Measurements from ENCODE around the gene STX1B. TPM values are rescaled to one million over a fixed set of nuclear protein-coding genes. Genes with fewer than 3 reads are reported as not detected.

STX1B gene
- total and polyA plus RNA-seq, 9 donors, result 0.66 to 2.9 (median 1.6) TPM

DNA sequence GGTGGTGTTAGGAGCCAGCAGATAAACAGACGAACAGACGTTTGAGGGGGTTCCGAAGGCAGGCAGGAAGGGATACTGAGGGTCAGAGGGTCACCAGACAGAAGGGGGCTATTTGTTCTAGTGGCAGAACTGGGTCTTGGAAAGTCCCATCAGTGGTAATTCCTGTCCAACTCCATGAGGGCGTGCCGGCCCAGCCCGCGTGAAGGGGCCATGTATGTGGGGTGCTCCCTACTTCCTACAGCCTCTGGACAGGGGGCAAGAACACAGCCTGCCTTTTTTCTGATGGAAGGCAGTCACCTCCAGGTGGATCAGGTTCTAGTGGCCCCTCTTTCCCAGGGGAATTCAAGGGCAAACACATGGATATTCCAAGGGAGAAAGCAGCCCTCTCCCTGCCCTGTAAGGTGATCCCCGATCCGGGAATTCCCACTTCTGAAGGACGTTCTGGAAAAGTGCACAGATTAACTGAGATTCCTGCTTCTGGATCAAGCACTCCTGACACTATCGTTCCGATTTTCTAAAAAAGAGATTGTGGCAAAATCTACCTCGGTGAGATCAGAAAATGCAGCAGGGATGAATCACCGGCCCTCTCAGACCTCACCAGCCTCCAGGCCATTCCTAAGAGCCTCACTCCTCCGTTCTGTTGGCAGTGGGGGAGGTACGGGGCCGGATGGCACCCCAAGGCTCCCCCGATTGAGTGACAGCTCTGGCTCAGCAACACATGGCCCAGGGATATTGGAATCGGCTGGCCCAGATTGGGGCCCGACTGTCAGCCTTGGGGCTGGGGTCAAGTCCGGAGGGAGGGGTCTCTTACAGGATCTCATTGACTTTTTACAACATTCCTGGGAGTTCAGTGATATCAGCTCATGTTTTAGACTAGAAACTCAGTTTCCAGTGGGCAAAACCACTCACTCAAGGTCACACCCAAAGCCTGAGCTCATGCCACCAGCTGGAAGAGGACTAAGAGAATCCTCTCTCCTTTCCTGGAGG is 12.4 kb downstream of the STX1B start:
- H3K27me3 ChIP-seq (ENCODE audit: control insufficient read depth, insufficient read depth, low read length), result peaks cover 7% of the 10 kb centered on the region
- peak overlapping the region; percentile 37 for H3K4me3 ChIP-seq (ENCODE audit: low read length)
- DNase-seq, result no peak
- H3K4me1 ChIP-seq (ENCODE audit: control insufficient read depth, insufficient read depth, low read length), result peaks cover 35% of the 10 kb centered on the region
- no peaks in the 10 kb centered on the region for H3K36me3 ChIP-seq (ENCODE audit: control insufficient read depth, insufficient read depth, low read length)
- H3K9me3 ChIP-seq (replicated peaks; ENCODE audit: control insufficient read depth, low read depth, low read length), result no peaks in the 10 kb centered on the region
- no peak overlapping the region for H3K27ac ChIP-seq (ENCODE audit: low read length)
- WGBS (ENCODE audit: insufficient coverage), result 53% methylated on average over 14 of the region's 21 CpGs

DNA sequence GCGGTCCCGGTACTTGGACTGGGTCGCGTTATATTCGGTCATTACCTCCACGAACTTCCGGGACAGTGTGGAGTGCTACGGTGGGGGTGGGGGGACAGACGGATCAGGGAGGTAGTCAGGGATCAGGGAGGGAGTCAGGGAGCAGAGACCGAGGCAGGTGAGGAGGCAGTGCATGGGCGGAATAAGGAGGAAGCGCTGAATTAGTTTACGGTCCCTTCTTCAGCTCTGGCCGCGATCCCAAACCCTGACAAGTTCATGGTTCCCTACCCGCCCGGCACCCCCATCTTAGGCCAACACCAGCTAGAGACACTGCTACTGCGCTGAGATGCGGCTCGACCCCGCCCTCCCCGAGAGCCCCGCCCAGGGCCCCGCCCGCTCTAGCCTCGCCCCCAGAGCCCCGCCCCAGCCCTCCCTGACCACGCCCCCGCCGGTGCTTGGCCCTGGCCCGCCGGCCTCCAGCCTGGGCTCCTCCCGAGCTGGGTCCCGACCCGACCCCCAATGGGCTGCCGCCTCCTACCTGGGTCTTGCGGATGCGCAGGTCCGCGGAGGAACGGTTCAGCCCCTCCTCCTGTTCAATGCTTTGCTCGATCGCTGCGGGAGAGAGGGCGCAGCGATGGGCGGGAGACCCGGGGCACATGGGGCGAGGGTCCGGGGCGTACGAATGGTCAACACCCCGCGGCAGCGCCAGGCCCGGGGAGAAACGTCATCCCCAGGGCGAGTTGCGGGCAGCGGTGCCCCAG is 13.3 kb downstream of the STX1B start:
- H3K9me3 ChIP-seq (replicated peaks; ENCODE audit: control insufficient read depth, low read depth, low read length), result no peaks in the 10 kb centered on the region
- DNase-seq, result peak; percentile 67
- peaks cover 26% of the 10 kb centered on the region for H3K4me1 ChIP-seq (ENCODE audit: control insufficient read depth, insufficient read depth, low read length)
- peak overlapping the region; percentile 37 for H3K4me3 ChIP-seq (ENCODE audit: low read length)
- H3K27ac ChIP-seq (ENCODE audit: low read length), result no peak overlapping the region
- H3K36me3 ChIP-seq (ENCODE audit: control insufficient read depth, insufficient read depth, low read length), result no peaks in the 10 kb centered on the region
- 4% methylated on average over 51 of the region's 60 CpGs for WGBS (ENCODE audit: insufficient coverage)
- H3K27me3 ChIP-seq (ENCODE audit: control insufficient read depth, insufficient read depth, low read length), result peaks cover 6% of the 10 kb centered on the region

DNA sequence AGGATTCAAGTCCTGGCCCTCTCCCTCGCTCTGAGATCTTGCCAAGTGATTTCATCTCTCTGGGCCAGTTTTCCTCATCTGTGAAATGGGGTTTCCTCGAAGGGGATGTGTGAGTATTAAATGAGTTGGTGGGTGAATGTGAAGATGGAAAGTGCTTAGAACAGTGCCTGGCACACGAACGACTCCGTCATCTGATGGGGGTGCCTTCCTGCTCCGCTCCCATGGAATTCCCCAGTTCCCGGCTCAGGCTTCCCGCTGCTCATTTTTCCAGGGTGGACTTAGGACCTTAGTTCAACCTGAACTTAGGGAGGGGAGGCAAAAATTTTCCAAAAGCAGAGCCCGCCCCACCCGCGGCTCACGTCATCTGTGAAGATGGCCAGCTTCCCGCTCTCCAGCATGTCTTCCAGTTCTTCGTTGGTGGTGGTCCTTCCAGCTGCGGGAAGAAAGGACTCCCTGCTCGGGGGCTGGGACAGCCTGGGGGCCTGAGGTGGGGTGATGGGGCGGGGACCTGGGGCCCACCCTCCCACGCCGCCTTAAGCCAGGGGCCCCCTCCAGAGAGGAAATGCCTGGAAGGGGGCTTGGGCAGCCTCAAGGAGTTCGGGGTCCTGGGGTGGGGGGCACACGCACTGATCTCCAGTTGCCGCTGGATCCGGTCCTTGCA is 14.0 kb downstream of the STX1B start:
- no peaks in the 10 kb centered on the region for H3K9me3 ChIP-seq (replicated peaks; ENCODE audit: control insufficient read depth, low read depth, low read length)
- H3K4me1 ChIP-seq (ENCODE audit: control insufficient read depth, insufficient read depth, low read length), result peaks cover 25% of the 10 kb centered on the region
- H3K4me3 ChIP-seq (ENCODE audit: low read length), result peak overlapping the region; percentile 37
- peak overlapping the region; percentile 35 for H3K27ac ChIP-seq (ENCODE audit: low read length)
- DNase-seq, result peak; percentile 77
- H3K36me3 ChIP-seq (ENCODE audit: control insufficient read depth, insufficient read depth, low read length), result no peaks in the 10 kb centered on the region
- H3K27me3 ChIP-seq (ENCODE audit: control insufficient read depth, insufficient read depth, low read length), result peaks cover 6% of the 10 kb centered on the region
- WGBS (ENCODE audit: insufficient coverage), result 17% methylated on average over 14 of the region's 23 CpGs

DNA sequence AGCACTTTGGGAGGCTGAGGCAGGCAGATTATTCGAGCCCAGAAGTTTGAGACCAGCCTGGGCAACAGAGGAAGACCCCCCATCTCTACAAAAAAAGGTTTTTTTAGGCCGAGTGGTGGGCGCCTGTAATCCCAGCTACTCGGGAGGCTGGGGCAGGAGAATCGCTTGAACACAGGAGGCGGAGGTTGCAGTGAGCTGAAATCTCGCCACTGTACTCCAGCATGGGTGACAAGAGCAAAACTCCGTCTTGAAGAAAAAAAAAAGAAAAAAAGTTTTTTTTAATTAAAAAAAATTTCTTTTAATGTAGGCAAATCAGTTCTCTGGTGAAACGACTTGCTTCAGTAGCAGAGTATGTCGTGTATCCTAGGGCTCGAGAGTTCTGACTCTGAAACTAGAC is 14.5 kb downstream of the STX1B start:
- peak overlapping the region; percentile 35 for H3K27ac ChIP-seq (ENCODE audit: low read length)
- no peaks in the 10 kb centered on the region for H3K9me3 ChIP-seq (replicated peaks; ENCODE audit: control insufficient read depth, low read depth, low read length)
- no peak overlapping the region for H3K4me3 ChIP-seq (ENCODE audit: low read length)
- 70% methylated on average over 4 of the region's 11 CpGs for WGBS (ENCODE audit: insufficient coverage)
- peaks cover 25% of the 10 kb centered on the region for H3K4me1 ChIP-seq (ENCODE audit: control insufficient read depth, insufficient read depth, low read length)
- DNase-seq, result no peak
- no peaks in the 10 kb centered on the region for H3K36me3 ChIP-seq (ENCODE audit: control insufficient read depth, insufficient read depth, low read length)
- H3K27me3 ChIP-seq (ENCODE audit: control insufficient read depth, insufficient read depth, low read length), result peaks cover 6% of the 10 kb centered on the region

DNA sequence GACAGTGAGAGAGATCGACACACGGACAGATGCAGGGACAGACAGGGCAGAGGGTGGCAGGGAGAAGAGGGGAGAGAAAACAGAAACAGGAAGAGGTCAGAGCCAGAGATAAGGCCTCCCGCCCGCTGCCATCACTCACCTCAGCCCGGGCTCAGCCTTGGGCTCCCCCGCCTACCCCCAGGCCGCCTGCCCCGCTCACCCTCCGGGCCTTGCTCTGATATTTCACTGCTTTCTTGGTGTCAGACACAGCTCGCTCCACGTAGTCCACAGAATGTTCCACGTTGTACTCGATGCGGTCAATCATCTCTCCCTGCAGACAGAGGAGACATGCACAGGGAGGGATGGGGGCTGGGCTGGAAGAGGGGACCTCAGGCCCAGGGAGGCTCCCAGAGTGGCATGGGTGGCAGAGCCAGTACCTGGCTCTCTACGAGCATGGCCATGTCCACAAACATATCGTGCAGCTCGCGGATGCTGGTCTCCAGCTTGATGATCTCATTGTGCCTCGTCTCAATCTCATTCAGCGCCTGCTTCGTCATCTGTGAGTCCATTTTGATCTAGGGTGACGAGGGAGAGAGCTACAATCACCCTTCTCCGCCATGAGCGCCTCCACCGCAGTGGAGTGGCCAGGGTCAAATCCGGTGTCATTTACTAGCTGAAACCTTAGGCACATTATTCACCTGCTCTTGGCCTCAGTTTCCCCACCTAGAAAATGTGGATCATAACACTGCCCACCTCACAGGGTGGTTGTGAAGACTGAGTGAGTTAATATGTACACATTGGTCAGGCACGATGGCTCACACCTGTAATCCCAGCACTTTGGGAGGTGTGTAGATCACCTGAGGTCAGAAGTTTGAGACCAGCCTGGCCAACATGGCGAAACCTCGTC is 17.3 kb downstream of the STX1B start:
- Histone ChIP-seq H3K4me3 (ENCODE audit: low read length) (no peak overlapping the region), H3K27me3 (ENCODE audit: control insufficient read depth, insufficient read depth, low read length) (peaks cover 6% of the 10 kb centered on the region), H3K27ac (ENCODE audit: low read length) (no peak overlapping the region), H3K36me3 (ENCODE audit: control insufficient read depth, insufficient read depth, low read length) (peaks cover 5% of the 10 kb centered on the region), H3K9me3 (replicated peaks; ENCODE audit: control insufficient read depth, low read depth, low read length) (no peaks in the 10 kb centered on the region), H3K4me1 (ENCODE audit: control insufficient read depth, insufficient read depth, low read length) (peaks cover 20% of the 10 kb centered on the region)
- WGBS (ENCODE audit: insufficient coverage), result 80% methylated on average over 11 of the region's 29 CpGs
- DNase-seq, result no peak

DNA sequence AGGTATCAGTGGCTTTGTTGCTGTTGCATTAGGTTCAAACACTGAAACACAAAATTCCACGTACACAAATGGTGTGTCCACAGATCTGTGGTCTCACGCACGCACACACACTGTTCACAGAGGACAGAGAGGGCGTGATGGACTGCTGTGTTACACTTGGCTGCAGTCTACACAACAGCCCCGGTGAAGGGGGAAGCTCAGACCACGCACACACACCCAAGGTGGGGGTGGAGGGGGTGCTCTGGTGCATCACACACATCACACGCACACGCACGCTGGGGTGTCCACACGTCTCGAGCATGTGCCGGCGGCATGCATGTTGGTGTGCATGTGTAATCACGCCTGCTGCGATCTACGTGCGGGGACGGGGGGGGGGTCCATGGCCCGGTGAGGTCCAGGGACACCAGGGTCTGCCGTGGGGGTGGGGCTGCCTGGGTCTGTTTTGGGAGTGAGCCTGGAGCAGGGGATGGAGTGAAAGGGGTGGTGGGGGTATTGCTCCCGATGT is 18.1 kb downstream of the STX1B start:
- WGBS (ENCODE audit: insufficient coverage), result 86% methylated on average over 8 of the region's 21 CpGs

DNA sequence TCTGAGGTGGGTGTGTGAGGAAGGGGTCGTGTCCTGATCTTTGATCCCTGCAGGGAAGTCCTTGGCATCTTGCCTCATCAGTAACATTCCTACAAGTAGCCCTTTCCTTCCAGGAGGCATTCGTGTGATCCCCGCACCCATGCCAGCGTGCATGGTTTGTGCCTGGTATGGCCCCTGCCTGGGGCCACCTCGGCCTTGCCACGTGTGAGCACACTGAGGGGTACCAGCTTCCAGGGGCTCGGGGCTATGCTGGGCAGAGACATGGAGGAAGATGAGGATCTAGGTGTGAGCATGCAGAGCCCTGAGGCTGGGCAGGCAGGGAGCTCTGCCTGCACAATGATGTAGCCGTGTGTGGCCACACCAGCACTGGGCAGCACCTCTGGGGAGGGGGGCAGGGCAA is 19.4 kb downstream of the STX1B start:
- Histone ChIP-seq H3K4me1 (ENCODE audit: control insufficient read depth, insufficient read depth, low read length) (peaks cover 1% of the 10 kb centered on the region), H3K4me3 (ENCODE audit: low read length) (no peak overlapping the region), H3K9me3 (replicated peaks; ENCODE audit: control insufficient read depth, low read depth, low read length) (no peaks in the 10 kb centered on the region), H3K27ac (ENCODE audit: low read length) (no peak overlapping the region), H3K27me3 (ENCODE audit: control insufficient read depth, insufficient read depth, low read length) (peaks cover under 1% of the 10 kb centered on the region), H3K36me3 (ENCODE audit: control insufficient read depth, insufficient read depth, low read length) (peaks cover 20% of the 10 kb centered on the region)
- 74% methylated on average over 6 of the region's 8 CpGs for WGBS (ENCODE audit: insufficient coverage)
- DNase-seq, result no peak

More for the DNA sequence above, 18.1 kb downstream of the STX1B start:
- H3K27me3 ChIP-seq (ENCODE audit: control insufficient read depth, insufficient read depth, low read length), result peaks cover 4% of the 10 kb centered on the region
- peaks cover 11% of the 10 kb centered on the region for H3K36me3 ChIP-seq (ENCODE audit: control insufficient read depth, insufficient read depth, low read length)
- peaks cover 11% of the 10 kb centered on the region for H3K4me1 ChIP-seq (ENCODE audit: control insufficient read depth, insufficient read depth, low read length)
- no peak overlapping the region for H3K4me3 ChIP-seq (ENCODE audit: low read length)
- no peak overlapping the region for H3K27ac ChIP-seq (ENCODE audit: low read length)
- no peak for DNase-seq
- H3K9me3 ChIP-seq (replicated peaks; ENCODE audit: control insufficient read depth, low read depth, low read length), result no peaks in the 10 kb centered on the region

DNA sequence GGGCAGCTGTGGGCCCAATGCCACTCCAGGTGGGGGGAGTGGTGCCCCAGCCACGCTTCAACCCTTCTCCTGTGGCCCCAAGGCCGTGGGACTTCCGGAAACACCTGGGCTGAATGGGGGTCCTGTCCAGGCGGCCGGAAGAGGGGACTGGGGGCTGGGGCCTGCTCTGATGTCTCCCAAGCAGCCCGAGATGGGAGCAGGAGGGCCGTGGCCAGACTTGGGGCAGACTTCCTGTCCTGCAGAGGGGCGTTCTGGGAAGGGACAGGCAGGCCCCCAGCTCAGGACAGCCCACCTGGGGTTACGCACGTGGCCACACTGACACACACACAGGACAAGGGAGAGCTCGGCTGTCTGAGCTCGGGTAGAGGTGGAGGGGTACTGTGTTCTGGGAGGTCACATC is 20.3 kb downstream of the STX1B start:
- peaks cover 11% of the 10 kb centered on the region for H3K4me1 ChIP-seq (ENCODE audit: control insufficient read depth, insufficient read depth, low read length)
- no peak for DNase-seq
- H3K27ac ChIP-seq (ENCODE audit: low read length), result no peak overlapping the region
- H3K27me3 ChIP-seq (ENCODE audit: control insufficient read depth, insufficient read depth, low read length), result no peaks in the 10 kb centered on the region
- 49% methylated on average over 4 of the region's 12 CpGs for whole genome bisulfite sequencing (ENCODE audit: insufficient coverage)
- H3K4me3 ChIP-seq (ENCODE audit: low read length), result no peak overlapping the region
- peaks cover 25% of the 10 kb centered on the region for H3K36me3 ChIP-seq (ENCODE audit: control insufficient read depth, insufficient read depth, low read length)
- H3K9me3 ChIP-seq (replicated peaks; ENCODE audit: control insufficient read depth, low read depth, low read length), result no peaks in the 10 kb centered on the region

DNA sequence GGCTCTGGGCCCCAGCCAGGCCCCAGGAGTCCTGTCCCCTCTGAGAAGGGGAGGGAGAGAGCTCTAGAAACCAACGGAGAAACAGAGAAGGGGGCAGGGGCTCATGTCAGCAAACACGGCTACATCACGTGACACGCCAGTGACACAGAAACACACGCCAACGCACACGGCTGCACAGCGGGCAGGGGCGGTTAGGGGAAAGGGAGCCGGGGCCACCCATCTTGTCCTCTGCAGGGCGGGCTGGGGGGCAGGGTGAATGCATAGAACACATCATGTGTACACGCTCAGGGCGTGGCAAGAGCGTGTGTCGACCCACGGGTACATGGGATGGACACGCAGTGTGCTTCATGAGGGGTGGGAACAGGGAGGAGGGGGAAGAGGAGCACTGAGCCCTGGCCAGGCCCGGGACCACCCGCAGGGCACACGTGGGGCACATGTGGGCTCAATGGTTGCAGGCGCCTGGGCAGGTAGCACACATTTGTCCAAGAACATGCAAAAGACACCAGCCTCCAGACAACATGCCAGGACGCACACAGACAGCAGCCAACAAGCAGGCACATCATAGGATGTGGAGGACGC is 20.9 kb downstream of the STX1B start:
- H3K27me3 ChIP-seq (ENCODE audit: control insufficient read depth, insufficient read depth, low read length), result no peaks in the 10 kb centered on the region
- no peak overlapping the region for H3K4me3 ChIP-seq (ENCODE audit: low read length)
- no peaks in the 10 kb centered on the region for H3K9me3 ChIP-seq (replicated peaks; ENCODE audit: control insufficient read depth, low read depth, low read length)
- H3K27ac ChIP-seq (ENCODE audit: low read length), result no peak overlapping the region
- H3K4me1 ChIP-seq (ENCODE audit: control insufficient read depth, insufficient read depth, low read length), result peaks cover 16% of the 10 kb centered on the region
- WGBS (ENCODE audit: insufficient coverage), result 87% methylated on average over 19 of the region's 23 CpGs
- H3K36me3 ChIP-seq (ENCODE audit: control insufficient read depth, insufficient read depth, low read length), result peaks cover 28% of the 10 kb centered on the region
- DNase-seq, result no peak

Measured in muscle of leg (tissue), 11 donors.